Neuron (in vitro differentiated cells): ENCODE results near the gene HRH2.
"Not testable (repeated sequence)": the region's sequence is repeated elsewhere in the genome, so short reads cannot be mapped to it uniquely, and the experiment has no call there.

Source experiments
- H2AFZ ChIP-seq: one replicate; pipeline ENCODE4 v1.6.1; 2013; ENCODE audit warnings: low read depth, mild to moderate bottlenecking, inconsistent platforms, low read length, moderate library complexity
- H3K27me3 ChIP-seq: one replicate; pipeline ENCODE4 v1.6.1; 2013; ENCODE audit warnings: low read length; ENCODE audit not compliant: insufficient read depth
- H3K36me3 ChIP-seq: one replicate; pipeline ENCODE4 v1.6.1; 2013; ENCODE audit warnings: low read length; ENCODE audit not compliant: insufficient read depth
- H3K4me1 ChIP-seq: one replicate; pipeline ENCODE4 v1.6.1; 2013; ENCODE audit warnings: low read length; ENCODE audit not compliant: insufficient read depth
- H3K4me3 ChIP-seq: 2 replicates; pipeline ENCODE4 v1.5.1; 2013; ENCODE audit warnings: mild to moderate bottlenecking, low read length, moderate library complexity
- H3K9me3 ChIP-seq: one replicate; pipeline ENCODE4 v1.6.1; 2013; ENCODE audit warnings: low read length

The HRH2 gene

GRCh38 chr5:175718401-175719108 lies 60.7 kb downstream of the HRH2 start:
- H3K27me3 ChIP-seq, result no peaks in the 10 kb centered on the region
- no peaks in the 10 kb centered on the region for H3K4me1 ChIP-seq
- H2AFZ ChIP-seq, result no peak overlapping the region
- H3K4me3 ChIP-seq, result no peak overlapping the region
- H3K36me3 ChIP-seq, result no peaks in the 10 kb centered on the region
- H3K9me3 ChIP-seq, result no peaks in the 10 kb centered on the region

GRCh38 chr5:175719109-175719432 lies 61.2 kb downstream of the HRH2 start:
- H3K9me3 ChIP-seq, H3K27me3 ChIP-seq, H3K36me3 ChIP-seq, H3K4me1 ChIP-seq, H2AFZ ChIP-seq, H3K4me3 ChIP-seq: not testable (repeated sequence)

GRCh38 chr5:175724314-175725275 lies 66.7 kb downstream of the HRH2 start:
- no peaks in the 10 kb centered on the region for H3K9me3 ChIP-seq
- no peaks in the 10 kb centered on the region for H3K27me3 ChIP-seq
- no peaks in the 10 kb centered on the region for H3K36me3 ChIP-seq
- H3K4me3 ChIP-seq, result no peak overlapping the region
- H3K4me1 ChIP-seq, result no peaks in the 10 kb centered on the region
- H2AFZ ChIP-seq, result no peak overlapping the region

- H3K4me1 ChIP-seq, result no peaks in the 10 kb centered on the region
- no peaks in the 10 kb centered on the region for H3K36me3 ChIP-seq
- no peak overlapping the region for H2AFZ ChIP-seq
- no peaks in the 10 kb centered on the region for H3K27me3 ChIP-seq
- H3K4me3 ChIP-seq, result no peak overlapping the region
- H3K9me3 ChIP-seq, result peaks cover 2% of the 10 kb centered on the region
Measured at GRCh38 chr5:175728316-175728715, 70.4 kb downstream of the HRH2 start.

- H3K4me3 ChIP-seq, result no peak overlapping the region
- no peaks in the 10 kb centered on the region for H3K4me1 ChIP-seq
- no peak overlapping the region for H2AFZ ChIP-seq
- no peaks in the 10 kb centered on the region for H3K36me3 ChIP-seq
- no peaks in the 10 kb centered on the region for H3K27me3 ChIP-seq
- H3K9me3 ChIP-seq, result peaks cover 5% of the 10 kb centered on the region
Measured at GRCh38 chr5:175728885-175729828, 71.3 kb downstream of the HRH2 start.

DNA sequence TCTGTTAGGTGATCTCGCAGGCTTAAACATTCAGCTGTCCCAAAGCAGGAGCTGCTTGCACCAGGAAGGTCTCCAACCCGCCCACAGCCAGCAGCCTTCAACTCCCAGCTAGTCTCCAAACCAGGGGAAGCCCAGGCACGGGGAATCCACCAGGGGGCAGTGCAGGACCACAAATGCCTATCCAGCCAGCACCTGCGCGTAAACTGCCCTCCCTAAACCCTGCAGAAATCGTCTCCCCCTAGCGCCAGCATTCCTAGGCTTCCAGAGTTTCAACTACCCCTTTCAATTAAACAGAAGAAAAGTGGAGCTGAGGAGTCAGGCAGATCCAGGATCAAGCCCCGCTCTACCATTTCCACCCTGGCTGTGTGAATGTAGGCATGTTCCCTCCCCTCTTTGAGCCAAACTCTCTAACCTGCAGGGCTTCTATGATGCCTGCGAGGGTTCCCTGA lies 72.0 kb downstream of the HRH2 start:
- Histone ChIP-seq H2AFZ (no peak overlapping the region), H3K4me1 (no peaks in the 10 kb centered on the region), H3K4me3 (no peak overlapping the region), H3K27me3 (no peaks in the 10 kb centered on the region), H3K36me3 (no peaks in the 10 kb centered on the region), H3K9me3 (peaks cover 5% of the 10 kb centered on the region)

GRCh38 chr5:175731172-175731571 lies 73.3 kb downstream of the HRH2 start:
- Histone ChIP-seq H2AFZ (no peak overlapping the region), H3K4me1 (no peaks in the 10 kb centered on the region), H3K4me3 (no peak overlapping the region), H3K27me3 (no peaks in the 10 kb centered on the region), H3K9me3 (peaks cover 5% of the 10 kb centered on the region), H3K36me3 (no peaks in the 10 kb centered on the region)

DNA sequence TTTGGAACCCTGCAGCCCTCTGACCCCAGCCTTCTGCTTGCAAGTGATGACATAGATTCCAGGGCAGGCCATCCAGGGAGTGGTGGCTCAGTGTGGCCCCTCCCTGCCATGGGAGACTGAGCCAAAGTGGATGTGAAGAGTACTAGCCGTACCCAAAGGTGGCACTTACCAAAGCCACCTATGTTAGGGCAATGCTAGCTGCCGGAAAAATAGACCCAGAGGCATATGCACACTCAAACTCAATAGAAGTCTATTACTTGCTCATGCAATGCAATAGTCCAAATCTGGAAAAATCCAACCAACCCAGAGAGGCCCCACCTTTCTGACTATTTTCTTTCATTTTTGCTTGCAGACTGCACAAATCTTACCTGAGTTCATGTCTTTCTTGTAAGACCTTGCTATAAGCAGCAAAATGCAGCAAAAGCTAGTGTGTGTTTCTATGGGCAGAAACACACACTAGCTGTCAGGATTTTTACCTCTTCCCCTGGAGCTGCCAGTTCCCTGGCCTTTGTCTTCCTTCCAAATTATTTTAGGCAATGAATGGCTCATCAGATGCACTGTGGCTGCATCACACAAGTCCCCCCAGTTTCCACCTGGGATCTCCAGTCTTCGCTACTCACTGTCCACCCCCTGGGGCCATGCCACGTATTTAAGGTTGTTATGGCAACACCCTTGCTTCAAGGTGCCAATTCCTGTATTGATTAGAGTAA lies 74.0 kb downstream of the HRH2 start:
- H3K4me1 ChIP-seq, result no peaks in the 10 kb centered on the region
- no peaks in the 10 kb centered on the region for H3K27me3 ChIP-seq
- H3K36me3 ChIP-seq, result no peaks in the 10 kb centered on the region
- no peak overlapping the region for H3K4me3 ChIP-seq
- no peak overlapping the region for H2AFZ ChIP-seq
- H3K9me3 ChIP-seq, result peaks cover 5% of the 10 kb centered on the region

GRCh38 chr5:175733017-175733416 lies 75.1 kb downstream of the HRH2 start:
- Histone ChIP-seq H3K9me3 (peaks cover 5% of the 10 kb centered on the region), H3K36me3 (no peaks in the 10 kb centered on the region), H2AFZ (no peak overlapping the region), H3K4me3 (no peak overlapping the region), H3K27me3 (no peaks in the 10 kb centered on the region), H3K4me1 (no peaks in the 10 kb centered on the region)

- Histone ChIP-seq H3K4me1 (no peaks in the 10 kb centered on the region), H3K27me3 (no peaks in the 10 kb centered on the region), H3K36me3 (no peaks in the 10 kb centered on the region), H2AFZ (no peak overlapping the region), H3K4me3 (no peak overlapping the region), H3K9me3 (peaks cover 5% of the 10 kb centered on the region)
Measured at GRCh38 chr5:175734016-175734415, 76.1 kb downstream of the HRH2 start.

DNA sequence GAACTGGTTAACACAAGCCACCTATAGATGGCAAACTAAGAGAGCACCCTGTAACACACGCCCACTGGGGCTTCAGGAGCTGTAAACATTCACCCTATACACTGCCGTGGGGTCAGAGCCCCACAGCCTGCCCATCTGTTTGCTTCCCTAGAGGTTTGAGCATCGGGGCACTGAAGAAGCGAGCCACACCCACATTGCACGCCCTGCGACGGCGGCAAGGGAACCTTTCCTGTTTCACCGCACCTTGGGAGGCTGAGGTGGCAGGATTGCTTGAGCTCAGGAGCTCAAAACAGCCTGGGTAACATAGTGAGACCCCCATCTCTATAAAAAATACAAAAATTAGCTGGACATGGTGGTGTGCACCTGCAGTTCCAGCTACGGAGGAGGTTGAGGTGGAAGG lies 76.6 kb downstream of the HRH2 start:
- Histone ChIP-seq H3K36me3 (no peaks in the 10 kb centered on the region), H3K4me1 (no peaks in the 10 kb centered on the region), H2AFZ (no peak overlapping the region), H3K27me3 (no peaks in the 10 kb centered on the region), H3K9me3 (peaks cover 5% of the 10 kb centered on the region), H3K4me3 (no peak overlapping the region)

DNA sequence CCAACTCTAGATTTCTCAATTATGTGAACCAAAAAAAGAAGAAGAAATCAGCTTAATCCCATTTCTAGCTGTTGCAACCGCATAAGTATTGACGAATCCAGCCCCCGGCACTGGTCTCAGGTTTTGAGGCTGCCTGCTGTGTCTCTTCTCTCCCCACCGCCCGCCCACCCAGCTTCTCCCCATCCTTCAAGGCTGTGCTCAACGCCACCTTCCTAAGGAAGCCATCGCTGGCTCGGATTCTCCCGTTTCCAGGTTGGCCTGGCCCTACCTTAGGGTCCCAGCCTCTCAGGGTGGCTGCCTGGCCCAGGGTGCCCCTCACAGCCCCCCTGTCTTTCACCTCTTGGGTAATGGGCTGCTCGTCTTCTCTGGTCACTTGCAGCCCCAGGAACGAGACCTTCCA lies 77.8 kb downstream of the HRH2 start:
- Histone ChIP-seq H3K9me3 (peaks cover 5% of the 10 kb centered on the region), H2AFZ (no peak overlapping the region), H3K4me3 (no peak overlapping the region), H3K27me3 (no peaks in the 10 kb centered on the region), H3K4me1 (no peaks in the 10 kb centered on the region), H3K36me3 (no peaks in the 10 kb centered on the region)
